ENCODE measurements around the gene VTI1A. TPM values are rescaled to one million over a fixed set of nuclear protein-coding genes. Genes with fewer than 3 reads are reported as not detected.

VTI1A gene
- polyA plus RNA-seq, 1 of the 3 experiments (the other 2 are of a cell fraction) = 8.3 TPM

GRCh38 chr10:112810711-112811151 is 363.7 kb downstream of the VTI1A start:
- Histone ChIP-seq H3K27me3 (ENCODE audit: insufficient read depth) (no peaks in the 10 kb centered on the region), H3K9me3 (no peaks in the 10 kb centered on the region), H3K4me3 (ENCODE audit: low read depth in 2 of 2, low read length in 1 of 2) (no peak overlapping the region), H3K4me2 (no peak overlapping the region), H2AFZ (ENCODE audit: low read depth) (no peak overlapping the region), H3F3A (replicated peaks; ENCODE audit: insufficient read depth) (peaks cover 23% of the 10 kb centered on the region), H3K4me1 (ENCODE audit: control insufficient read depth in 1 of 2, insufficient read depth in 2 of 2, low read depth in 1 of 2, low read length in 1 of 2) (peaks cover 2 to 14% of the 10 kb centered on the region in 2 experiments; a peak in 3 of 4 replicates), H3K79me2 (ENCODE audit: insufficient read depth) (no peaks in the 10 kb centered on the region), H3K9ac (no peak overlapping the region), H4K20me1 (ENCODE audit: insufficient read depth) (no peaks in the 10 kb centered on the region), H3K9me2 (no peaks in the 10 kb centered on the region), H3K27ac (ENCODE audit: low read depth in 2 of 2, low read length in 1 of 2) (peak overlapping the region in 1 of 2 experiments; percentile 70; a peak in 2 of 4 replicates), H3K36me3 (replicated peaks in 1 of 2; ENCODE audit: control insufficient read depth in 1 of 2, insufficient read depth in 2 of 2, low read length in 1 of 2) (no peaks in the 10 kb centered on the region)
- CTCF ChIA-PET = interaction anchor here (1.2 kb wide), 1 partner anchor 575 kb away, joined by 3 read pairs; no protein-coding TSS in a partner anchor
- TF ChIP-seq CTCF (IDR thresholded peaks at IDR 0.05) (no peak), IRF3 (IDR thresholded peaks at IDR 0.05; ENCODE audit: low read depth, low read length) (no peak), PBX3 (IDR thresholded peaks at IDR 0.05) (no peak), TEAD4 (IDR thresholded peaks at IDR 0.05; ENCODE audit: borderline replicate concordance, insufficient read depth) (no peak), SMC3 (IDR thresholded peaks at IDR 0.05; ENCODE audit: low read depth, low read length) (no peak), RAD21 (IDR thresholded peaks at IDR 0.05; ENCODE audit: low read length) (no peak), GABPA (IDR thresholded peaks at IDR 0.05; ENCODE audit: low read depth) (no peak), GATA2 (CRISPR knock-in tag; IDR thresholded peaks at IDR 0.05) (no peak), FOSL2 (IDR thresholded peaks at IDR 0.05; ENCODE audit: borderline replicate concordance, low read depth) (no peak), REST (IDR thresholded peaks at IDR 0.05; ENCODE audit: low read depth, low read length) (no peak), EZH2phosphoT487 (IDR thresholded peaks at IDR 0.05; ENCODE audit: borderline replicate concordance, low read depth) (no peak), NRF1 (IDR thresholded peaks at IDR 0.05; ENCODE audit: low read depth, low read length) (no peak), ZBTB33 (IDR thresholded peaks at IDR 0.05; ENCODE audit: borderline replicate concordance, low read depth) (no peak), FOXJ3 (CRISPR knock-in tag; IDR thresholded peaks at IDR 0.05) (no peak), EP300 (IDR thresholded peaks at IDR 0.05; ENCODE audit: borderline replicate concordance in 1 of 2, low read depth in 1 of 2, low read length in 1 of 2) (no peak), POLR2AphosphoS5 (IDR thresholded peaks at IDR 0.05; ENCODE audit: low read depth, low read length) (no peak), RCOR1 (IDR thresholded peaks at IDR 0.05; ENCODE audit: low read length) (no peak), RXRA (IDR thresholded peaks at IDR 0.05; ENCODE audit: borderline replicate concordance, low read depth) (no peak), YY1 (IDR thresholded peaks at IDR 0.05; ENCODE audit: low read depth) (no peak)
- TF ChIP-seq, protein P1, sequence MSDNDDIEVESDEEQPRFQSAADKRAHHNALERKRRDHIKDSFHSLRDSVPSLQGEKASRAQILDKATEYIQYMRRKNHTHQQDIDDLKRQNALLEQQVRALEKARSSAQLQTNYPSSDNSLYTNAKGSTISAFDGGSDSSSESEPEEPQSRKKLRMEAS (IDR thresholded peaks at IDR 0.05; ENCODE audit: low read depth) = no peak
- WGBS (ENCODE audit: low lambda C conversion rate) = 93% methylated on average over 9 of the region's 10 CpGs
- no peak for DNase-seq
- POLR2A ChIA-PET = no interaction called here
